SK-N-SH (cell line): Measurements from ENCODE around the gene LAMA1.

ENCODE experiments used
- CTCF ChIP-seq: fragments of 200-600 bp; sonication (generic); IDR thresholded peaks from 2 replicates; pipeline ENCODE4 v1.6.1; 2017; ENCODE audit warnings: antibody characterized with exemption, mild to moderate bottlenecking, moderate library complexity
- FOSL2 ChIP-seq: IDR thresholded peaks from 2 replicates; pipeline ENCODE4 v1.4.0; 2012; ENCODE audit warnings: low read depth, mild to moderate bottlenecking, moderate library complexity, borderline replicate concordance
- MXI1 ChIP-seq: IDR thresholded peaks from 2 replicates; pipeline ENCODE4 v1.6.1; 2012; ENCODE audit warnings: mild to moderate bottlenecking, low read depth, low read length, improper control_type of control experiment
- RCOR1 ChIP-seq: fragments of 150-350 bp; IDR thresholded peaks from 2 replicates; pipeline ENCODE4 v1.6.1; 2017; ENCODE audit warnings: antibody characterized with exemption, low read length
- TEAD4 ChIP-seq: IDR thresholded peaks from 2 replicates; pipeline ENCODE4 v1.4.0; 2012; ENCODE audit warnings: mild to moderate bottlenecking, borderline replicate concordance; ENCODE audit not compliant: insufficient read depth

- TF ChIP-seq TEAD4 (no peak), FOSL2 (no peak), CTCF (no peak), MXI1 (no peak), RCOR1 (no peak)
Observed at GRCh38 chr18:7152440-7152839, 34.8 kb upstream of the LAMA1 start.
